WTC11 (cell line): Measurements from ENCODE around the gene GIPC2. TPM values are rescaled to one million over a fixed set of nuclear protein-coding genes. Genes with fewer than 3 reads are reported as not detected.

Experiments used
- ATAC-seq: fragments of 200-7000 bp; cut with Tn5 transposase; 2 replicates; pipeline ENCODE4 v1.10.0; 2021; ENCODE audit warnings: mild to moderate bottlenecking, moderate library complexity
- CTCF ChIA-PET: fragments of 300-600 bp; sonication (Branson Sonifier 250); formaldehyde crosslinking; loops from one replicate; lab custom pipeline; 2021; ENCODE audit warnings: antibody characterized with exemption; lab: Charles Lee
- POLR2A ChIA-PET: fragments of 350-600 bp; sonication (Branson Sonifier 250); formaldehyde crosslinking; loops from one replicate; lab custom pipeline; 2021; ENCODE audit warnings: antibody characterized with exemption; lab: Charles Lee
- DNase-seq: peaks from one replicate; pipeline ENCODE4 v3.0.0; 2021; ENCODE audit warnings: low spot score
- H3K27ac Mint-ChIP-seq: 2 replicates; pipeline ENCODE4 v1.8.0; 2021; ENCODE audit warnings: mixed read lengths
- H3K27me3 Mint-ChIP-seq: 2 replicates; pipeline ENCODE4 v1.8.0; 2021; ENCODE audit warnings: low read depth, mild to moderate bottlenecking, moderate library complexity, mixed read lengths
- H3K36me3 Mint-ChIP-seq: 2 replicates; pipeline ENCODE4 v1.8.0; 2021; ENCODE audit warnings: mixed read lengths
- H3K4me1 Mint-ChIP-seq: 2 replicates; pipeline ENCODE4 v1.8.0; 2022; ENCODE audit warnings: mixed read lengths
- H3K4me3 Mint-ChIP-seq: 2 replicates; pipeline ENCODE4 v1.8.0; 2021; ENCODE audit warnings: mild to moderate bottlenecking, moderate library complexity, mixed read lengths
- H3K9me3 Mint-ChIP-seq: 2 replicates; pipeline ENCODE4 v1.8.0; 2021; ENCODE audit warnings: mixed read lengths
- CREB1 ChIP-seq: sonication (generic); formaldehyde crosslinking; IDR thresholded peaks from 2 replicates; pipeline ENCODE4 v1.8.0; 2023; ENCODE audit warnings: mild to moderate bottlenecking, missing genetic modification reagents
- CREM ChIP-seq: sonication (generic); formaldehyde crosslinking; IDR thresholded peaks from 2 replicates; pipeline ENCODE4 v1.8.1; 2022; ENCODE audit warnings: mild to moderate bottlenecking, missing genetic modification reagents, moderate library complexity
- GRHL2 ChIP-seq: fragments of 250-450 bp; sonication (Bioruptor Pico); IDR thresholded peaks from 2 replicates; pipeline ENCODE4 v1.8.0; 2022; ENCODE audit warnings: mild to moderate bottlenecking, moderate library complexity; ENCODE audit not compliant: insufficient replicate concordance, severe bottlenecking
- JUN ChIP-seq: sonication (generic); formaldehyde crosslinking; IDR thresholded peaks from 2 replicates; pipeline ENCODE4 v1.8.0; 2023; ENCODE audit warnings: mild to moderate bottlenecking, missing genetic modification reagents
- MXD4 ChIP-seq: fragments of 250-450 bp; sonication (Bioruptor Pico); IDR thresholded peaks from 2 replicates; pipeline ENCODE4 v1.8.0; 2021; ENCODE audit warnings: mild to moderate bottlenecking, moderate library complexity, borderline replicate concordance
- NFATC4 ChIP-seq: fragments of 250-450 bp; sonication (Bioruptor Pico); IDR thresholded peaks from 2 replicates; pipeline ENCODE4 v1.9.0; 2021; ENCODE audit warnings: mild to moderate bottlenecking
- PRRX2 ChIP-seq: fragments of 250-450 bp; sonication (Bioruptor Pico); IDR thresholded peaks from 2 replicates; pipeline ENCODE4 v1.8.0; 2021; ENCODE audit warnings: mild to moderate bottlenecking
- TCF7 ChIP-seq: sonication (generic); formaldehyde crosslinking; IDR thresholded peaks from 2 replicates; pipeline ENCODE4 v1.8.0; 2022; ENCODE audit warnings: mild to moderate bottlenecking, low read depth, missing genetic modification reagents, moderate library complexity
- ZNF317 ChIP-seq: sonication (generic); formaldehyde crosslinking; IDR thresholded peaks from 2 replicates; pipeline ENCODE4 v1.8.1; 2023; ENCODE audit warnings: low read depth, mild to moderate bottlenecking, moderate library complexity, missing genetic modification reagents, borderline replicate concordance
- total RNA-seq: library from RNA; stranded (reverse); gene quantifications from 3 replicates; pipeline ENCODE4 v1.2.3, GENCODE V29; 2021
- TF ChIP-seq, protein P1 (sequence below): sonication (generic); formaldehyde crosslinking; IDR thresholded peaks from 2 replicates; pipeline ENCODE4 v1.8.1; 2023; ENCODE audit warnings: mild to moderate bottlenecking, missing genetic modification reagents, moderate library complexity
- TF ChIP-seq, protein P2 (sequence below): fragments of 250-450 bp; sonication (Bioruptor Pico); IDR thresholded peaks from 2 replicates; pipeline ENCODE4 v2.1.2; 2022; ENCODE audit warnings: mild to moderate bottlenecking, moderate library complexity
- TF ChIP-seq, protein P3 (sequence below): sonication (generic); formaldehyde crosslinking; IDR thresholded peaks from 2 replicates; pipeline ENCODE4 v1.8.0; 2022; ENCODE audit warnings: mild to moderate bottlenecking, missing genetic modification reagents
- TF ChIP-seq, protein P4 (sequence below): sonication (generic); formaldehyde crosslinking; IDR thresholded peaks from 2 replicates; pipeline ENCODE4 v1.8.1; 2023; ENCODE audit warnings: mild to moderate bottlenecking, moderate library complexity, missing genetic modification reagents
- TF ChIP-seq, protein P5 (sequence below): sonication (generic); formaldehyde crosslinking; IDR thresholded peaks from 2 replicates; pipeline ENCODE4 v1.8.1; 2023; ENCODE audit warnings: mild to moderate bottlenecking, missing genetic modification reagents
- TF ChIP-seq, protein P6 (sequence below): sonication (generic); formaldehyde crosslinking; IDR thresholded peaks from 2 replicates; pipeline ENCODE4 v1.8.0; 2022; ENCODE audit warnings: mild to moderate bottlenecking, missing genetic modification reagents
- TF ChIP-seq, protein P7 (sequence below): sonication (generic); formaldehyde crosslinking; IDR thresholded peaks from 2 replicates; pipeline ENCODE4 v1.8.1; 2023; ENCODE audit warnings: mild to moderate bottlenecking, missing genetic modification reagents, moderate library complexity
- TF ChIP-seq, protein P8 (sequence below): sonication (generic); formaldehyde crosslinking; IDR thresholded peaks from 2 replicates; pipeline ENCODE4 v1.8.1; 2023; ENCODE audit warnings: mild to moderate bottlenecking, missing genetic modification reagents, borderline replicate concordance

GIPC2 gene
- total RNA-seq, 1 experiment from 2014 or later = 0.83 TPM

DNA sequence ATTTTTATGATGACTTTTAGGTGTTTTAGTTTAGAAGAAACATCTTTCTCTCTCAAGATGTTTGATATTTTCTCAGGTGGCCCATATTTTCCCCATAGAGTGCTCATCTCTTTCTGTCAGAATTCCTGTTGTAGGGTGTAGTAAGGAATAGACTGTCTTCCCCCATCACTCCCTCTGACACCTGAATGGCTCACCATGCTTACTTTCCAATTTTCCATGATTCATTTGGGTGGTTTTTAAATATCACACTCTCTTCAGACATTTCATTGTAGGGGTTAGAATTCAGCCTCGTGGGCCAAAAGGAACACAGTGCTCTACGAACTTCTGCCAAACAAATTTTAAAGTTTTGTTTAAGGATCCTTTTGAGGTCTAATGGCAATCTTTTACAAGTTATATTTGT, 24.0 kb downstream of the GIPC2 start:
- H3K9me3 Mint-ChIP-seq = no peaks in the 10 kb centered on the region
- TF ChIP-seq, protein P1, sequence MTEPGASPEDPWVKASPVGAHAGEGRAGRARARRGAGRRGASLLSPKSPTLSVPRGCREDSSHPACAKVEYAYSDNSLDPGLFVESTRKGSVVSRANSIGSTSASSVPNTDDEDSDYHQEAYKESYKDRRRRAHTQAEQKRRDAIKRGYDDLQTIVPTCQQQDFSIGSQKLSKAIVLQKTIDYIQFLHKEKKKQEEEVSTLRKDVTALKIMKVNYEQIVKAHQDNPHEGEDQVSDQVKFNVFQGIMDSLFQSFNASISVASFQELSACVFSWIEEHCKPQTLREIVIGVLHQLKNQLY (CRISPR knock-in tag) = no peak
- TF ChIP-seq CREM (CRISPR knock-in tag) (no peak), JUN (no peak), PRRX2 (CRISPR knock-in tag) (no peak), NFATC4 (CRISPR knock-in tag) (no peak), TCF7 (CRISPR knock-in tag) (no peak), MXD4 (CRISPR knock-in tag) (no peak), ZNF317 (no peak), CREB1 (CRISPR knock-in tag) (no peak), GRHL2 (CRISPR knock-in tag) (no peak)
- TF ChIP-seq, protein P2, sequence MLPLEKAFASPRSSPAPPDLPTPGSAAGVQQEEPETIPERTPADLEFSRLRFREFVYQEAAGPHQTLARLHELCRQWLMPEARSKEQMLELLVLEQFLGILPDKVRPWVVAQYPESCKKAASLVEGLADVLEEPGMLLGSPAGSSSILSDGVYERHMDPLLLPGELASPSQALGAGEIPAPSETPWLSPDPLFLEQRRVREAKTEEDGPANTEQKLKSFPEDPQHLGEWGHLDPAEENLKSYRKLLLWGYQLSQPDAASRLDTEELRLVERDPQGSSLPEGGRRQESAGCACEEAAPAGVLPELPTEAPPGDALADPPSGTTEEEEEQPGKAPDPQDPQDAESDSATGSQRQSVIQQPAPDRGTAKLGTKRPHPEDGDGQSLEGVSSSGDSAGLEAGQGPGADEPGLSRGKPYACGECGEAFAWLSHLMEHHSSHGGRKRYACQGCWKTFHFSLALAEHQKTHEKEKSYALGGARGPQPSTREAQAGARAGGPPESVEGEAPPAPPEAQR (CRISPR knock-in tag) = no peak
- TF ChIP-seq, protein P3, sequence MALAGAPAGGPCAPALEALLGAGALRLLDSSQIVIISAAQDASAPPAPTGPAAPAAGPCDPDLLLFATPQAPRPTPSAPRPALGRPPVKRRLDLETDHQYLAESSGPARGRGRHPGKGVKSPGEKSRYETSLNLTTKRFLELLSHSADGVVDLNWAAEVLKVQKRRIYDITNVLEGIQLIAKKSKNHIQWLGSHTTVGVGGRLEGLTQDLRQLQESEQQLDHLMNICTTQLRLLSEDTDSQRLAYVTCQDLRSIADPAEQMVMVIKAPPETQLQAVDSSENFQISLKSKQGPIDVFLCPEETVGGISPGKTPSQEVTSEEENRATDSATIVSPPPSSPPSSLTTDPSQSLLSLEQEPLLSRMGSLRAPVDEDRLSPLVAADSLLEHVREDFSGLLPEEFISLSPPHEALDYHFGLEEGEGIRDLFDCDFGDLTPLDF (CRISPR knock-in tag) = no peak
- TF ChIP-seq, protein P4, sequence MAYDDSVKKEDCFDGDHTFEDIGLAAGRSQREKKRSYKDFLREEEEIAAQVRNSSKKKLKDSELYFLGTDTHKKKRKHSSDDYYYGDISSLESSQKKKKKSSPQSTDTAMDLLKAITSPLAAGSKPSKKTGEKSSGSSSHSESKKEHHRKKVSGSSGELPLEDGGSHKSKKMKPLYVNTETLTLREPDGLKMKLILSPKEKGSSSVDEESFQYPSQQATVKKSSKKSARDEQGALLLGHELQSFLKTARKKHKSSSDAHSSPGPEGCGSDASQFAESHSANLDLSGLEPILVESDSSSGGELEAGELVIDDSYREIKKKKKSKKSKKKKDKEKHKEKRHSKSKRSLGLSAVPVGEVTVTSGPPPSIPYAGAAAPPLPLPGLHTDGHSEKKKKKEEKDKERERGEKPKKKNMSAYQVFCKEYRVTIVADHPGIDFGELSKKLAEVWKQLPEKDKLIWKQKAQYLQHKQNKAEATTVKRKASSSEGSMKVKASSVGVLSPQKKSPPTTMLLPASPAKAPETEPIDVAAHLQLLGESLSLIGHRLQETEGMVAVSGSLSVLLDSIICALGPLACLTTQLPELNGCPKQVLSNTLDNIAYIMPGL (CRISPR knock-in tag) = no peak
- TF ChIP-seq, protein P5, sequence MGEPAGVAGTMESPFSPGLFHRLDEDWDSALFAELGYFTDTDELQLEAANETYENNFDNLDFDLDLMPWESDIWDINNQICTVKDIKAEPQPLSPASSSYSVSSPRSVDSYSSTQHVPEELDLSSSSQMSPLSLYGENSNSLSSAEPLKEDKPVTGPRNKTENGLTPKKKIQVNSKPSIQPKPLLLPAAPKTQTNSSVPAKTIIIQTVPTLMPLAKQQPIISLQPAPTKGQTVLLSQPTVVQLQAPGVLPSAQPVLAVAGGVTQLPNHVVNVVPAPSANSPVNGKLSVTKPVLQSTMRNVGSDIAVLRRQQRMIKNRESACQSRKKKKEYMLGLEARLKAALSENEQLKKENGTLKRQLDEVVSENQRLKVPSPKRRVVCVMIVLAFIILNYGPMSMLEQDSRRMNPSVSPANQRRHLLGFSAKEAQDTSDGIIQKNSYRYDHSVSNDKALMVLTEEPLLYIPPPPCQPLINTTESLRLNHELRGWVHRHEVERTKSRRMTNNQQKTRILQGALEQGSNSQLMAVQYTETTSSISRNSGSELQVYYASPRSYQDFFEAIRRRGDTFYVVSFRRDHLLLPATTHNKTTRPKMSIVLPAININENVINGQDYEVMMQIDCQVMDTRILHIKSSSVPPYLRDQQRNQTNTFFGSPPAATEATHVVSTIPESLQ (CRISPR knock-in tag) = no peak
- TF ChIP-seq, protein P6, sequence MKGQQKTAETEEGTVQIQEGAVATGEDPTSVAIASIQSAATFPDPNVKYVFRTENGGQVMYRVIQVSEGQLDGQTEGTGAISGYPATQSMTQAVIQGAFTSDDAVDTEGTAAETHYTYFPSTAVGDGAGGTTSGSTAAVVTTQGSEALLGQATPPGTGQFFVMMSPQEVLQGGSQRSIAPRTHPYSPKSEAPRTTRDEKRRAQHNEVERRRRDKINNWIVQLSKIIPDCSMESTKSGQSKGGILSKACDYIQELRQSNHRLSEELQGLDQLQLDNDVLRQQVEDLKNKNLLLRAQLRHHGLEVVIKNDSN (CRISPR knock-in tag) = no peak
- TF ChIP-seq, protein P7, sequence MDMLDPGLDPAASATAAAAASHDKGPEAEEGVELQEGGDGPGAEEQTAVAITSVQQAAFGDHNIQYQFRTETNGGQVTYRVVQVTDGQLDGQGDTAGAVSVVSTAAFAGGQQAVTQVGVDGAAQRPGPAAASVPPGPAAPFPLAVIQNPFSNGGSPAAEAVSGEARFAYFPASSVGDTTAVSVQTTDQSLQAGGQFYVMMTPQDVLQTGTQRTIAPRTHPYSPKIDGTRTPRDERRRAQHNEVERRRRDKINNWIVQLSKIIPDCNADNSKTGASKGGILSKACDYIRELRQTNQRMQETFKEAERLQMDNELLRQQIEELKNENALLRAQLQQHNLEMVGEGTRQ (CRISPR knock-in tag) = no peak
- TF ChIP-seq, protein P8, sequence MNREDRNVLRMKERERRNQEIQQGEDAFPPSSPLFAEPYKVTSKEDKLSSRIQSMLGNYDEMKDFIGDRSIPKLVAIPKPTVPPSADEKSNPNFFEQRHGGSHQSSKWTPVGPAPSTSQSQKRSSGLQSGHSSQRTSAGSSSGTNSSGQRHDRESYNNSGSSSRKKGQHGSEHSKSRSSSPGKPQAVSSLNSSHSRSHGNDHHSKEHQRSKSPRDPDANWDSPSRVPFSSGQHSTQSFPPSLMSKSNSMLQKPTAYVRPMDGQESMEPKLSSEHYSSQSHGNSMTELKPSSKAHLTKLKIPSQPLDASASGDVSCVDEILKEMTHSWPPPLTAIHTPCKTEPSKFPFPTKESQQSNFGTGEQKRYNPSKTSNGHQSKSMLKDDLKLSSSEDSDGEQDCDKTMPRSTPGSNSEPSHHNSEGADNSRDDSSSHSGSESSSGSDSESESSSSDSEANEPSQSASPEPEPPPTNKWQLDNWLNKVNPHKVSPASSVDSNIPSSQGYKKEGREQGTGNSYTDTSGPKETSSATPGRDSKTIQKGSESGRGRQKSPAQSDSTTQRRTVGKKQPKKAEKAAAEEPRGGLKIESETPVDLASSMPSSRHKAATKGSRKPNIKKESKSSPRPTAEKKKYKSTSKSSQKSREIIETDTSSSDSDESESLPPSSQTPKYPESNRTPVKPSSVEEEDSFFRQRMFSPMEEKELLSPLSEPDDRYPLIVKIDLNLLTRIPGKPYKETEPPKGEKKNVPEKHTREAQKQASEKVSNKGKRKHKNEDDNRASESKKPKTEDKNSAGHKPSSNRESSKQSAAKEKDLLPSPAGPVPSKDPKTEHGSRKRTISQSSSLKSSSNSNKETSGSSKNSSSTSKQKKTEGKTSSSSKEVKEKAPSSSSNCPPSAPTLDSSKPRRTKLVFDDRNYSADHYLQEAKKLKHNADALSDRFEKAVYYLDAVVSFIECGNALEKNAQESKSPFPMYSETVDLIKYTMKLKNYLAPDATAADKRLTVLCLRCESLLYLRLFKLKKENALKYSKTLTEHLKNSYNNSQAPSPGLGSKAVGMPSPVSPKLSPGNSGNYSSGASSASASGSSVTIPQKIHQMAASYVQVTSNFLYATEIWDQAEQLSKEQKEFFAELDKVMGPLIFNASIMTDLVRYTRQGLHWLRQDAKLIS (CRISPR knock-in tag) = no peak
- TF ChIP-seq, all 79 proteins: peak for 0
- Mint-ChIP-seq H3K4me1 (no peaks in the 10 kb centered on the region), H3K4me3 (no peak overlapping the region), H3K27me3 (no peaks in the 10 kb centered on the region), H3K36me3 (no peaks in the 10 kb centered on the region), H3K27ac (no peak overlapping the region)
- ChIA-PET CTCF (no interaction called here), POLR2A (no interaction called here)
- no peak for DNase-seq
- ATAC-seq = no peak
